NT2/D1 (cell line): ENCODE measurements around the gene CHRNA1.

ENCODE experiments used
- SUZ12 ChIP-seq: IDR thresholded peaks from 2 replicates; pipeline ENCODE4 v1.6.1; 2011; ENCODE audit not compliant: insufficient read length, insufficient read depth; ENCODE audit errors: extremely low read depth
- YY1 ChIP-seq: IDR thresholded peaks from 2 replicates; pipeline ENCODE4 v1.6.1; 2011; ENCODE audit not compliant: insufficient read length, insufficient read depth
- ZNF274 ChIP-seq: IDR thresholded peaks from 2 replicates; pipeline ENCODE4 v1.6.1; 2011; ENCODE audit warnings: mild to moderate bottlenecking, low read depth, low read length

DNA sequence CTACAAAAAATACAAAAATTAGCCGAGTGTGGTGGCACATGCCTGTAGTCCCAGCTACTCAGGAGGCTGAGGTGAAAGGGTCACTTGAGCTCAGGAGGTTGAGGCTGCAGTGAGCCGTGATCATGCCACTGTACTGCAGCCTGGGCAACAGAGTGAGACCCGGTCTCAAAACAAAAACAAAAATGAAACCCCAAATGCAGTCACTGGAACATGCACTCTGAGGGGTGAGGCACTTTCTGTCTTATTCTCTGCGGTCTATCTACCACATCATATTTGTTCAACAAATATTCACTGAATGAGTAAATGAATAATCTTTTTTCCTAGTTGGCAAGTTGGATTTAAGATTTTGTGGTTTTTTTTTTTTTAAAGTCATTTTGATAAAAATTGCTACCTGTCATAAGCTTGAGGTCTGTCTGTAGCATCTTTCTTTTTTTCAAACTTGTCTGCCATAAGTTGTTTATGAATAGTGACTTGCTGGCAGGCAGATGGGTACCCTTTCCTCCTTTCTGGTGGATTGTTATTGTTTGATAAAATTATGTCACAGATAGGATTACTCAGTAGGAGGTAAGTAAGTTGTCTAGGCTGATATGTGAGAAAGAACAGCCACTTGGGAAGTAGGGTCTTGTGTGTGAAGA lies 11.8 kb downstream of the CHRNA1 start:
- TF ChIP-seq ZNF274 (no peak), YY1 (no peak), SUZ12 (no peak)
